ENCODE measurements around the gene CCDC106.

CCDC106 gene

DNA sequence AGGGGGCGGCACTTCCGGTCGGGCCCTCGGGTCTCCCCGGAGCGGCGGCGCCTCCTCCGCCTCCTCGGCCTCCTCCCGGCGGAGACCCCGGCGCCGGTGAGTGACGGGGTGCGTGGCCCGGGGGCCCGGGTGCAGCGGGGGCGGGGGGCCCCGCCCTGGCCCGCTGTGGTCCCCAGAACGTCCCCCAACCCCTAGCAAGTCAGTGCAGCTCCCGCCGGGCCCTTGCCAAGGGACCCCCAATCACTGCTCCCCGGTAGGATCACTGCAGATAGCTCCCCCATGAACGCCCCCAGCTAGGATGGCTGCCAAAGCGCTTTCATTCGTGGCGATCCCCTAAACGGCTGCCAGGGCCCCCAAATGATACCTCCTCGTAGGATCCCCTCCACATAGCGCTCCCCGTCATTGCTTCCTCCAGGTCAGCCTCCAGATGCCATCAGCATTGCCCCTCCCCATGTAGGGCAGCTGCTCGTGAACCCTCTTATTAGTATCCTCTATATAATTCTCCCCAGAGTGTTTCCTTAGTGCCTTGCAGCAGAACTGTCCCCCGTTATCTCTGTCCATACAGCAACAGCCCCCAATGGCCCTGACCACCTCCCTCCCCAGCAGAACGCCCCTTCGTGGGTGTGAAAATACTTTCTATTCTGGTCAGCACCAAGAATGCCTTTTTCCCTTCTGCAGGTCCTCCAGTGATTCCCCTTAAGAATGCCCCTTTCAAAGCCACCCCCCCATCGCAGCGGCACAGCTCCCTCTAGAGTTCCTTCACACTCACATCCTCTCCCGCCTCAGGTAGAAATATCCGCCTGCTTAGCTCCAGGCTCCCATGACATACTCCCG, 42.2 kb upstream of the CCDC106 start, which contains the start of gene ZNF865:
Gene ZNF865 (plus strand): TSS at position 11 of the 834 bp plus-strand sequence. CDS start 7,972 bp downstream, outside the sequence.
- DNase-seq (ENCODE audit: low spot score) = peak; percentile 68
- ChIA-PET POLR2A (ENCODE audit: low non-redundant PET) (interaction anchor here (0.6 to 1.0 kb wide), 3 partner anchors 19 to 254 kb away, joined by 3 to 10 read pairs (median 3); partner anchors contain the start of gene ZNF784), CTCF (interaction anchor here (0.5 to 1.5 kb wide), 18 partner anchors 11 to 1251 kb away, joined by 3 to 5 read pairs (median 3); partner anchors contain the start of gene ZNF784)
- TF ChIP-seq, protein P1, sequence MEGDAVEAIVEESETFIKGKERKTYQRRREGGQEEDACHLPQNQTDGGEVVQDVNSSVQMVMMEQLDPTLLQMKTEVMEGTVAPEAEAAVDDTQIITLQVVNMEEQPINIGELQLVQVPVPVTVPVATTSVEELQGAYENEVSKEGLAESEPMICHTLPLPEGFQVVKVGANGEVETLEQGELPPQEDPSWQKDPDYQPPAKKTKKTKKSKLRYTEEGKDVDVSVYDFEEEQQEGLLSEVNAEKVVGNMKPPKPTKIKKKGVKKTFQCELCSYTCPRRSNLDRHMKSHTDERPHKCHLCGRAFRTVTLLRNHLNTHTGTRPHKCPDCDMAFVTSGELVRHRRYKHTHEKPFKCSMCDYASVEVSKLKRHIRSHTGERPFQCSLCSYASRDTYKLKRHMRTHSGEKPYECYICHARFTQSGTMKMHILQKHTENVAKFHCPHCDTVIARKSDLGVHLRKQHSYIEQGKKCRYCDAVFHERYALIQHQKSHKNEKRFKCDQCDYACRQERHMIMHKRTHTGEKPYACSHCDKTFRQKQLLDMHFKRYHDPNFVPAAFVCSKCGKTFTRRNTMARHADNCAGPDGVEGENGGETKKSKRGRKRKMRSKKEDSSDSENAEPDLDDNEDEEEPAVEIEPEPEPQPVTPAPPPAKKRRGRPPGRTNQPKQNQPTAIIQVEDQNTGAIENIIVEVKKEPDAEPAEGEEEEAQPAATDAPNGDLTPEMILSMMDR (conservative IDR thresholded peaks at IDR 0.05; ENCODE audit: low read depth) = peak; percentile 86
- H3K27ac ChIP-seq = peak within 1 kb of the TSS; percentile 98

DNA sequence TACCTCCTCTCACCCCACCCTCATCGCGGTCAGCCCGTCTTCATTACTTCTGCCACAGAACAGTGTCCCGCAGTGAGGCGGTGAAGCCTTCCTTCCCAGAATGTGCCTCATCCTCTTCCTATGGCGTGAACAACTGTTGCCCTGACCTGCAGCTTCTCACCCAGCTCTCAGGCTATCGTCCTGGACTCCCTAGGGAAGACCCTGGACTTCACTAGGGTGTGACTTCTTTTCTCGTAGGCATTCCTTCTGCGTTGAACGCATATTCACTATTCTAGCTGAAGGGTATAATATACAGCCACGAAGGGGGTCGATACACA, 41.6 kb upstream of the CCDC106 start:
- POLR2A ChIA-PET (ENCODE audit: low non-redundant PET) = interaction anchor here (0.6 kb wide), 1 partner anchor 33 kb away, joined by 10 read pairs; no protein-coding TSS in a partner anchor
- no peak for DNase-seq (ENCODE audit: low spot score)
- TF ChIP-seq, protein P1 (conservative IDR thresholded peaks at IDR 0.05; ENCODE audit: low read depth) = no peak
- CTCF ChIA-PET = interaction anchor here (0.5 to 1.5 kb wide), 16 partner anchors 11 to 1252 kb away, joined by 3 to 5 read pairs (median 3); partner anchors contain the start of gene ZNF784
- peak overlapping the region; percentile 98 for H3K27ac ChIP-seq

DNA sequence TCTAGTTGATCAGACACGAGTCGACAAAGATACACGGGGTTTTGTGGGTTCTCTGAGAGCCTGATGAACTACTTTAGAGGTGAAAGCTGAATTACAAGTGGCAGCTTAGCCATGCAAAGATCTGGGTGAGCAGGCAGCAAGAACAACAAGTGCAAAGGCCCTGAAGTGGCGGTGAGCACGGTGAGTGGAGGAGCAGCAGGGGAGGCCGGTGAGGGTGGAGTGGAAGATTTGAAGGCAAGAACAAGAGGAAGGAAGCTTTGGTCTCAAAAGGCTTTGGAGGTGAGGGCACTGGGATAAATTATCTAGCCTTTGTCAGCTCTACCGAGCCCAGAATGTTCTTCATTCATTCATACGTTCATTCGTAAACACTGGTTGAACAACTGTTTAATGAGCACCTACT, 41.2 kb upstream of the CCDC106 start:
- TF ChIP-seq, protein P1 (conservative IDR thresholded peaks at IDR 0.05; ENCODE audit: low read depth) = no peak
- ChIA-PET POLR2A (ENCODE audit: low non-redundant PET) (interaction anchor here (0.6 kb wide), 1 partner anchor 32 kb away, joined by 10 read pairs; no protein-coding TSS in a partner anchor), CTCF (interaction anchor here (0.6 to 1.5 kb wide), 15 partner anchors 10 to 1252 kb away, joined by 3 to 5 read pairs (median 3); no protein-coding TSS in a partner anchor)
- DNase-seq (ENCODE audit: low spot score) = no peak
- peak overlapping the region; percentile 98 for H3K27ac ChIP-seq

DNA sequence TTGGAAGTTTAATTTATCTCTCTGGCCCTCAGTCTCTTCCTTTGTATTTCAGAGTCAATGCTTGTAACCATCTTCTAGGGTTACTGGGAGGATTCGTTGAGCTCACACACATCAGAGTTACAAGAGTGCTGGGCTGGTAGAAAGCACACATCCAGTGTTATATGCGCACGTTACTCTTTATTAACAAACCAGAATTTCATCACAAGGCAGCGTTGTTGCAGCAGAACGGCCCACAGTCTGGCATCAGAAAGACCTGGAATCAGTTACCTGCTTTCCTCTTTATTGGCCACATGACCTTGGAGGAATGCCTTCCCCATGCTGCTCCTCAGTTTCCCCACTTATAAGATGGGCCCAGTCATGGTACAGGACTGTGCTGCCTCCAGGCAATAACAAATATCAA, 38.7 kb upstream of the CCDC106 start:
- CTCF ChIA-PET = no interaction called here
- POLR2A ChIA-PET (ENCODE audit: low non-redundant PET) = no interaction called here
- no peak overlapping the region for H3K27ac ChIP-seq
- TF ChIP-seq, protein P1 (conservative IDR thresholded peaks at IDR 0.05; ENCODE audit: low read depth) = no peak
- DNase-seq (ENCODE audit: low spot score) = no peak

DNA sequence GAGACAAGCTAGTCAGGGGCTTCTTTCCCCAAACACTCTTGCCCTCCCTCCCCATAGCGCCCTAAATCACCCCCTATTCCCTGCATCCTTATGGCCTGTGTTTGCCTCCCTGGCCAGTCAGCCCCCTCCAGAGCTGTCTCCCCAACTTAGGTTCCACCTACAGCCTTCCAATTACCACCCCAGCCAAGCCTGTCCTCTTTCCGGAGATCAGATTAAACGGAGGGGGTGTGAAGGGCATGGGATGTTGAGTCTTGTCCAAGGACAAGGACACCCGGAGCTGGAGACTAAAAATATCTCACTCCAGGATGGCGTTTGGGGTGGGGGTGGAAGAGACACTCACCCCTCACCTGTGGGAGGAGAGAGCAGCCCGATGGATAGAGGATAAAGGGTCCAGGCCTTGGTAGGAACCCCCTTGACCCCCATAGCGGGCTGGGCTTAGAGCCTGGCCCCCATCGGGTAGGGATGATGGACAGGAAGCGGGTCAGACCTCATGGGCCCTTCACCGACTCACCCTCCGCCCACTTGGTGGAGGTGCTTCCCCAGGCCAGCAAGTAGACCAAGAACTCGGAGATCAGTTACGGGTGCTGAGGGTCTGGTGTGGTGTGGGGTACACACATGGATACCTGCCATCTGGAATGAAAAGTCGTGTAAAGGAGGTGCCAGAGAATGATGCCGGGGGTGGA, 36.6 kb upstream of the CCDC106 start:
- H3K27ac ChIP-seq = peak overlapping the region; percentile 1; the same call in 1 of the 2 replicates
- POLR2A ChIA-PET (ENCODE audit: low non-redundant PET) = no interaction called here
- TF ChIP-seq, protein P1 (conservative IDR thresholded peaks at IDR 0.05; ENCODE audit: low read depth) = no peak
- CTCF ChIA-PET = interaction anchor here (0.9 kb wide), 1 partner anchor 20 kb away, joined by 3 read pairs; no protein-coding TSS in a partner anchor
- no peak for DNase-seq (ENCODE audit: low spot score)
